DMS53 (cell line): ENCODE results near the gene KRR1.

Experiments used
- DNase-seq: peaks from one replicate; lab custom pipeline; 2025; lab: John Stamatoyannopoulos, UW

Gene KRR1

DNA sequence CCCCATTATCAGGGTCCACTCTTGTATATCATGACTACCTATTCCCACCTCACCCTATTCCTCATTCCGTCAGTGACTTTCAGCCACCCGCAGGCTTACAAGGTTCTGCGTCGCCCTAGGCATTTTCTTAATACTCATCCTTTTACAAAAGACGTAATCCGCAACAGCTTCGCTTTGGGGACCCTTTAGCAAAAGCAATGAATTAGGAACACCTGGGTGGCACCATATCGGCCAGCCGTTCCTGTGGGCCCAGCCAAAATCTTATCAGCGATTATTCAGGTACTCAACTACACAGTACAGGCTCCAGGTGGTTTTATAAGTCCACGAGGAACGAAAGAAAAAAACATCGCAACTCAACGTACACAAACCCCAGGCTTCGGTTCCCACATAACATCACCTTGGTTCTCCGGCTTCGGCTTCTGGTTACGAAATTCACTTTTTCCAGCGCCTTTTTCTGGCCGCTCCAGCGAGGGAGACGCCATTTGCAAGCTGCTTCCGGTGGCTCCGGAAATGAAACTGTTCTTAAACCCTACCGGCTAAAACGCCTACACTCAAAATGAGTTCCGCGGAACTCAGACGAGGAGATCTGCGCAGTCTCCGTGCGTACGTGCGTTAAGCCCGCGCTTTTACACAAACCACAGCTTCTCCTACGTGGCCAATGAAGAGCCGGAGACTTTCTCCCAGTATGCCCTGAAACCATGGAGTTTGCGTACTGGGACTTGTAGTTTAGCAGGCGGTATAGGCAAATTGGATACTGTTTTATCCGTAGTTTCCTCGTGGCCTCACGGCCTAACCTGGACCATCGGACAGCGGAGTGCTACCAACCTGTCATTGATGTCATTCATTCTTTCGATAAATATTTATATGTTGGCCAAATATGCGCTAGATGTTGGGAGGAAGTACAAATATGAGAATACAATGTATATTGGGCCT is at the start of gene KRR1:
TSS of gene KRR1 (minus strand) at position 494 of the 933 bp plus-strand sequence. CDS start at position 482, 12 bp downstream.
- peak; percentile 100 for DNase-seq

DNA sequence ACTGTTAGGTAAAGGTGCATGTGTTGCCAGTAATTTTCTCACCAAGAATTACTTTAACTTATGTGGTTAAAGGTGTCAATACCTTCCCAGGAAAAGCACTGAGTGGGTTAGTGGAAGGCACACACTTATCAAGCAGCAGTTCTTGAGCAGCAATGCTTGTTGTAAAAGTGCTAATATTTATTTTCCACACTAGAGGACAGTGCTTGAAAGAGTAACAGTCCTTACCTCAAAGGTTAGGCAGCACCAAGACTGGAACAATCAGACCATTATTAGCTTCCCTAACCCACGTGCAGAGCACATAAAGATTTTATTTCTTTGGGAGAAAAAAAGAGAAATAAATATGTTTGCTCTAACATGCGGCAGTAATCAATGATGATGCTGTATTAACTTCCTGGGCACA is 48.8 kb upstream of the KRR1 start:
- DNase-seq = peak; percentile 75

DNA sequence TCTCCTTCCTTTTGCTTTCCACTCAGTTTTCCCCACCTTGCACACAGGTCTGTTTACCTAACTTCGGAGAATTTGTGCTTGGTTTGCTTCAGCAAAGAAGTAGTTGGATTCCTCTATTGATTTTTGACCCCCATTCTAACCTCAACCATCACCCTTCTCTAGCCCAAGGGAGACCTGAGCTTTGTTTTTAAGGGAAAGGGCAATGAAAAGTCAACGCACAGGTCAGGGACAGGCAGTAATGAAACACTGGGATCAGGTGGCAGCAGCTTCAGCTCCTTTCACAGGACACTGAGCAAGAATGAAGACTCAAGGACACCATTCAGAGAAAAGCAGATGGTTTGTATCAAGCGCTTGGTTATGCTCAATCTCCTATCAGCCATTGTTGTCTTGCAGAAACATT is 46.9 kb upstream of the KRR1 start:
- DNase-seq = no peak

DNA sequence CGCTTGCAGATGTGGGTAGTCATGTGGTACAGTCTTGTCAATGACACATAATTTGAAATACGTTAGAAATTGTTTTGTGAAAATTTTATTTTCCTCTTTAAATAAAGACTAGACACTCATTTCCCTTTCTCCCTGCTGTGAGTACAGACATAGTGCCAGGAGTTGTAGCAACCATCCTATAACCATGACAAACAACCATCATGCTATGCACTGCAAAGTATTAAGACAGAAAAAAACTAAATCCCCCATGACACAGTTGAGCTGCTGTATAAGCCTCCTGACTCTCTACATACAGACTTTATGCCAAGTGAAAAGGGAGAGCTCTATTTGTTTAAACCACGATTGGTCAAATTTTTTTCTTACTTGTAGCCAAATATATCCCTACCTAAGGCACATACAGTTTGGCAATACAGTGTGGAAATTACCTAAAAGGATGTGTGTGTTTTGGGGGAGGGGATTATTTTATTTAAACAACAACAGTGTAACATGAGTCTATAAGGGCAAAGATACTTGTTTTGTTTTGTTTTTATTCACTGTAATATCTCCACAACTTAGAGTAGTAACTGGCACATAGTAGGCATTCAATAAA is 45.0 kb upstream of the KRR1 start:
- DNase-seq = peak; percentile 56

DNA sequence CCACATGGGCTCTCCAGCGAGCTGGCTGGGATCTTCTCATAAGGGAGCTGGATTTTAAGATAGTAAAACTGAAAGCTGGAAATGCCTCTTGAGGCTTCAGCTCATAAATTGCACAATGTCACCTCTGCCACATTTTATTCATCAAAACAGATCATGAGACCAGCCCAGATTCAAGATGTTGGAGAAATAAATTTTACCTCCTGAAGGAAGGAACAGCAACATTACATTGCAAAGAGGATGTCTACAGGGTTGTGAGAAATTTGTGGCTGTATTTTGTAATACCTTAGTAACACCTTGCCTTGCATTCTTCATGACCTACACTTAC is 43.1 kb upstream of the KRR1 start:
- DNase-seq = no peak

DNA sequence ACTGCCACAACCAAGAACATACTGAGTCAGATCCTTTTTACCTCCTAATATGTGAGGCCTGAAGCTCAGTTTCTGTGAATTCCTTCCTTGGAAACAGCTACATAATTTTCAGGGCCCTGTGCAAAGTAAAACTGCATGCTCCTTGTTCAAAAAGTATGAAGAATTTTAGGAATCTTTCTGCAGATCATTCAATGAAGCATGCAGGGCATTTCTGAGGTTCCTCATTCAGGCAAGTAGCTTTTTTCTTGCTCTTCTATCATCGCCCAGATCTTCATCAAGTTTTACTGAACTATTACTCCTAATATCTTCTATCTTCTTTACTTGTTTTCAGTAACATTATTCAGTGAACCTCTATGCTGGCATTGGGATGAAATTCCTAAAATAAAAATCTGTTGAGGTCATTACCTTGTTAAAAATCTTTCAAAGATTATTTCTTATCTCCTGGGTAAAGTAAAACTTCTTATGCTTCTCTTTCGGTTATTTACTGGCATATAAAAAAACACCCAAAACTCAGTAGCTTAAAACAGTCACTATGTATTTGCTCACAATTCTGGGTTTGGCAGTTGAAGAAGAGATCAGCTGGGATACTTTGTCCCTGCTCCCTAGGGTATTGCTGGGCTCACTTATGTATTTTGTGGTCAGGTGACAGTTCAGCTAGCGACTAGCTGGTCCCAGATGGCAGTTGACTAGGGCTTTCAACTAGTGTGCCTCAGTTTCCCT is 42.6 kb upstream of the KRR1 start:
- DNase-seq = no peak

DNA sequence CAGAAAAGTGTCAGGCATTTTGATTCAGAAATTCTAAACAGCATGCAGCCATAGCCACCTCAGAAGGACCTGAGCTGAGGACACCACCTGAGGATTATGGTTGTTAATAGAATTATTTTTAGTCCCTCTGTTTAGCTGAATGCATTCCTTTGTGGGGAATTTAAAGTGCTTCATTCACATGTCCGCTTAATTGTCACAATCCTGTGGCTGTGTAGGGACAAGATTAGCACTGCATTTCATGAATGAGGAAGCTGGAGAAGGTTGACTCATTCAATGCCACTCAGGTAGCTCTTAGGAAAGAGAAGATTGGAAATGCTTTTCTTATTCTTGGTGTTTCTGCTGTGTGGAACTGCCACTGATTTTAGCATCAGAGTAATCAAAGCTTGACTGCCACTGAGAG is 42.0 kb upstream of the KRR1 start:
- peak; percentile 33 for DNase-seq

DNA sequence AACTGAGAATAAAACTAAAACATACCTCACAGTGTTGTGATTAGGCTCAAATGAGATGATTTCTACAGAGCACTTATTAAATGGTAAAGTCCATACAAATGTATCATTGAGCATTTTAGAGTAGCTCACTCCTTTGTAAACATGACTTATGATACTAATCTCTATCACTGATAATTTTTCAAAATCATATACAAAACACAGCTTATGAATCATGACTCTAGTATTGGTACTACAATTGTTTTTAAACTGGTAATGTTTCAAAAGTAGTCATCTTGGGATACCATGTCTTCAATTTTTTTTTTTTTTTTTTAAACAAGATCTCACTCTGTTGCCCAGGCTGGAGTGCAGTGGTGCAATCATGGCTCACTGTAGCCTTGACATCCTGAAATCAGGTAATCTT is 40.1 kb upstream of the KRR1 start:
- DNase-seq = no peak

DNA sequence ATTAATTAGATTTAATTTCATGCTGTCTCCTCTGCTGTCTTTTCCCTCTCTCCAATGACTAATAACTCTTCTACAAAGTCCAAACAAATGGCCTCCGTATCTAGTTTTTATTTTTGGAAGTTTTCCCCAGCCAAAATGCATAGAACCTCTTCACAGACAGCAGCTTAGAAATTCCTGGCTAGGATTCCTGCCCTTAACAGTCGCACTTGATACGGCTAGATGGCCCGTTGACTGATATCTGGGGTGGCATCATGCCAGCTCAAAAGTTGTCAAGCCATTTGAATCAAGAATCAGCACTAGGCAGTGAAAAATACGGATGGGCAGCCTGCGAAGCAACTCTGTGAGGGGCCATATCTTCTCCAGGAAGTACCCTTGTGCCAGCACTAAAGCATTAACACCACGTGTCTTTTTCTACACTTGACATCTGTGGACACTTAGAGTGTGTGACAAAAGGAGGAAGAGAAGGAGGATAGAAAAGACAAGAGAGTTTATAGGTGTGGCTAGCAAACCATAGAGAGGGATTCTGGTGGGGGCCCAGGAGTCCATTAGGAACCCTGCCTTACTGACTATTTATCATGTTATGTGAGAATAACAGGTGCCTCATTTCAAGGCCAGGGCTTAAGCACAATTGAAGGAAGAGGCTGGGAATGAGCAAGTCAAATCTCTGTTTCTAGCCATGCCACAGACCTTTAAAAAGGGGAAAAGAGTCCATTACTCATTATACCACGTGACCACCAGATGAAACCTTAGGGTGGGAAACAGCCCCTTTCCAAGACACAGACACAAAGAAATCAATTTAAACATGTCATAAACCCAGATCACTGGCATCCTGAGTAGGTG is 39.2 kb upstream of the KRR1 start:
- peak; percentile 12 for DNase-seq

DNA sequence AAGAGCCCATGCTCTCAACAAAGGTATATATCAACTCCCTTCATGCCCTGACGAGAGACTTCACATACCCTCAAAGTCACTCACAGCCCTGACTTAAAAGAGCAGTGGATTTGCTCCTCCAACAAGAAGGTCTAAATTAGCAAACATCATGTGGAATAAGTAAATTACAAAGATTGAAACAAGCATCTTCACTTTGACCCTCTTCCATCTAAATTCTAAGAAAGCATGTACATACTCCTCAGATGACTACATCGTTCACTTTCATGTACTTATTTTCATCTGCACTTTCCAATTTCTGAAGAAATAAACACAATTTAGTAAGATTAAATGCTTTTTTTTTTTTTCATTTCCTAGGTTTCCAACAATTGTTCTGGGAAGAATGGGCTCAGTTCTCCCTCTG is 38.6 kb upstream of the KRR1 start:
- no peak for DNase-seq

DNA sequence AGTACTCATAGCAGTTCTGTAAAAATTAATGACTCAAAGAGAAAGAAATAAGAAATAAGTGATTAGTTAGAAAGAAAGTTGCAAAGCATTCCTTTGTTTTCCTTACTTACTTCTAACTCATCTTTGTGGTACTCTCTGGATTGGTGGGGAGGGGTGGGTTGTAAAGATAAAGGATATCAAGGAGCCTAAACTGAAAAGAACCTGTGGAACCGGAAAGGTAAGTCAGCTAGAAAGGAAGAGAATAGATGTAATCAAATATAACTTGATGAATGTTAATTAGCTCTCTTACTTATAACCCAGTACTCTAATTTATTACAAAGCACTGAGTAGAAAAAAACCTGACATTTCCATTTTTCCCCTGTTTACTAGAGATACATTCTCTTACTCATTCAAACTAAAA is 37.5 kb upstream of the KRR1 start:
- DNase-seq = peak; percentile 43

DNA sequence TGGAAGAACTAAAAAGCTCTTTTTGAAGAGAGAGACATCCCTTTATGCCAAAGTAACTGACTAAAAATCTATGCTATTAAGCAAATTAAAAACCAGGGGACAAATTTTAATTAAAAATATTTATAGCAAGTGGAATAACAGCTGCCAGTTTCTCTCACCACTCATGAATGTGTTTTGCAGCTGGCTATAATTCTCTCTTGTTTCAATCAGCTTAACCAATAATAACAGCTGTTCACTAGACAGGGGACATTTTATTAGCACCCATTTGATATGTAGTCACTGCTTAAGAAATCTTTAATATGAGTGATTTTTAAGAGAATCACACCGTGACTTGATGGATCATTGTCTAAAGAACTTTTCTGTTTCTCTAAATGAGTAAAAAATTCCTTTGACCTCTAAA is 34.2 kb upstream of the KRR1 start:
- no peak for DNase-seq

DNA sequence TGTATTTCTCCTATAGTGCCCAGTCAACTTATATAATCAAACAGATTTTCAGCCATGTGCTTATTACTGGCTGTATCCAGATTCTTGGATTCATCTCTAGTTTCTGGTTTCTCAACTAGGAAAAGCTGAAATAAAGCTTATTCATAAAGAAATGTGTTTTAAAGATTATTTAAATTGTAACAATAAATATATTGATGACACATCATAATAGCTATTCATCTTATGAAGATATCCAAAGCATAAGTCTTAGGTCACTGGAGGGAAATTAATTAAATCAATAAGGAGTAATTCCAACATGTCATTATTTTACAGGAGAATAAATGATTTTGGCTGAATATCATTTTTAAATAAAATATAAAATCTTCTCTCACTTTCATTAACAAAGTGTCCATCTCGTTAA is 32.1 kb upstream of the KRR1 start:
- no peak for DNase-seq

DNA sequence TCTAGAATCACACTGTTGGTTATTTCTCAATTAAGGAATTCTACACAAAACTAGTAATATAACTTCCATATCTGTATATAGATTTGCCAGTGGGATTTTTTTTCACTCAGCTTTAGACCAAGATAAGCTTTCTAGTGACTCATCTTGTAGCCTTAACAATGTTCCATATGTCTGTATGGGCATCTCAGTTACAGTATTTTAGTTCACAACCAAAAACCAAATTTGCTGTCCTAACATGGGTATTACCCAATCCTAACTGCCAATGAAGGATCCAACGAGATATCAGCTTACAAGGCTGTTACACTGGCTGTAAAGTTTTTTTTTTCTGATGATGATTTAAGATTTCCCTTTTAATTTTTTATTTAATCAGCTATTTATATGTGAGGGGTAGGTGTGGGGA is 31.5 kb upstream of the KRR1 start:
- no peak for DNase-seq

DNA sequence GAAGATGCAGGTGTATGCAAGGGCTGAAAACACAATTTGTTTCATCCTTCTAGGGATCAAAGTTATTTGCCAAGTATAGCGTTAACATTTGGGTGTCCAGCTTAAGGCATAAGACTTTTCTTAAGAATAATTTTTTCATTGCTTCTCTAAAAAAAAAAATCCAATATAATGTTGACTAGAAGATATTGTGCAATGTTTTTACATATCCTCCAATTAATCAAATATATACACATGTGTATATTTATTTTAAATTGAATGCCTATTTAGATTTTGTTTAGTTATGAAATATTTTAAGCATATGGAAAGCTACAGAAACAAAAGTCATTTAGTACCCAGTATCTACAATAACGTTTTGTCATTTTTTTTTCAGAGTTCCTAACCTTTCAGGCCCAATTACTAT is 28.5 kb upstream of the KRR1 start:
- DNase-seq = no peak

DNA sequence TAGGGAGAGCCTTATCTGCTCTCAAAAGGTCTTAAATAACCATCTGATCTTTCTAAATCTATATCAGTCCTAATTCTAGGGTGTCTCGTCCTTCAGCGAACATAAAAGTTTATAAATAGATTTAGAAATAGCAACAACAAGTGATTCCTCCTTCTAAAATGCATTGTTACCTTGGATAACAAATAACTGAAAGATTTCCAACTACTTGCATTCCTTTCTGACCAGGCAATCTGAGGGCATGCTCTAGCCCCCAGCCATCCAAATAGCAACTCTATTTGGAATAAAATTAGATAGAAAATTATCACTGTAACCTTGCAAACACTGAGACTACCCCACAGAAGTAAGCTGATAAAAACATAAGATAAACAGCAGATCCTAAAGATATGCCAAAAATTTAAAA is 21.8 kb upstream of the KRR1 start:
- no peak for DNase-seq

DNA sequence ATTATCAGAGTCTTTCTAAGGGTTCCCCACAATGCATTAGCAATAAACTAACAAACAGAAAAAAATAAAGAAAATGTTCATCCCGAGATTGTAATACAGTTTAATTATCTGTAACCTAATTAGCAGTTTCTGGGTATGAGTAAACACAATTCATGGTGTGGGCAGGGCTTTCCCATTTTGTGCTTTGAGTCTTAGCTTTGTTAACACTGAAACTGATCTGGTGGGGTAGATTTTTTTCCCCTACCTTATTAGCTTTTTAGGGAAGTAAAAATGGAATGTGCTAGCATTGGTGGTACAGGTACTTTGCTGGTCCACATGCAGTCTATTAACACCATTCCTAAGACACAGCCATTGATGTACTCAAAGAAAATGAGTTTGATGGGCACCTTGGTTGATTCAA is 18.4 kb upstream of the KRR1 start:
- DNase-seq = no peak

DNA sequence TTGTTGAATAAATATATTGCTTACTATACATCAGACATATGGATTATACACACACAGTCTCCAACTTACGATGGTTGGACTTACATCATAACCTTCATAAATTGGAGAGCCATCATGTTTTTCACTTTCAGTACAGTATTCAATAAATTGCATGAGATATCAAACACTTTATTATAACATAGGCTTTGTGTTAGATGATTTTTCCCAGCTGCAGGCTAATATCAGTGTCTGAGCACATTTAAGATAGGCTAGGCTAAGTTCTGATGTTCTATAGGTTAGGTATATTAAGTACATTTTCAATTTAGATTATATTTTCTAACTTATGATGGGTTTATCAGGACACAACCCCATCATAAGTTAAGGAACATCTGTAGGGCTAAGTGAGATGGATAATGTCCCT is 17.9 kb upstream of the KRR1 start:
- DNase-seq = no peak

DNA sequence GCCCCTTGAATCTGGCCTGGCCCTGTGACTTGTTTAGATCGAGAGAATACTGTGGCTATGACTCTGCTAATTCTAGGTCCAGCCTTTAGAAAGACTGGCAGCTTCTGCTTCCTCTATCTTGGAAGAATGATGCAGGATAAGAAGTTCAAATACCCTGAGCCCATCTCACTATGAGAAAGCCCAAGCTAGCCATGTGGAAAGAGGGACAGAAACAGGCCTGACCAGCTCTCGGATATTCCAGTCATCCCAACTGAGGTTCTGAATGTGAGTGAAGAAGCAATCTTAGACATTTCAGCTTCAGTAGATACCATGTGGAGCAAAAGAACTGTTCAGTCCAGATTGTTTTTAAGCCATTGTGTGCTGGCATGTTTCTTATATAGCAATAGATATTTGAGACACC is 17.3 kb upstream of the KRR1 start:
- no peak for DNase-seq

DNA sequence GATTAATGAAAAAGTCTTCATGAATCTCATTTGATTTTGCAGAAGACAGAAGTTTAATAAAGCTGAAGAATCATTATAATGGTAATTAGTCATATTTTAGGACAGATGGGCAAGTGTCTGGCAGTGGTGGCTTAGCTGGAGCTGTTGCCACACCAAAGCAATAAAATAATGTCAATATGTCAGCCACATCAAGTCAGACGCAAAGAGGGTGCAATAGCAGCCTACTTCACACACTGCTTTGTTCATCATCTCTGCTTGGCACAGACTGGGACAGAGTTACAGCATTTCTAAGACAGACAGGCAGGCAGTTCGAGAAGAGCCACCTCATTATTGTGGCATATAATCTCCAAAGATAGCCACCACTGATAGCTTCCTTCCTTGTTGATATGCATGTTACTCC is 16.9 kb upstream of the KRR1 start:
- DNase-seq = no peak

DNA sequence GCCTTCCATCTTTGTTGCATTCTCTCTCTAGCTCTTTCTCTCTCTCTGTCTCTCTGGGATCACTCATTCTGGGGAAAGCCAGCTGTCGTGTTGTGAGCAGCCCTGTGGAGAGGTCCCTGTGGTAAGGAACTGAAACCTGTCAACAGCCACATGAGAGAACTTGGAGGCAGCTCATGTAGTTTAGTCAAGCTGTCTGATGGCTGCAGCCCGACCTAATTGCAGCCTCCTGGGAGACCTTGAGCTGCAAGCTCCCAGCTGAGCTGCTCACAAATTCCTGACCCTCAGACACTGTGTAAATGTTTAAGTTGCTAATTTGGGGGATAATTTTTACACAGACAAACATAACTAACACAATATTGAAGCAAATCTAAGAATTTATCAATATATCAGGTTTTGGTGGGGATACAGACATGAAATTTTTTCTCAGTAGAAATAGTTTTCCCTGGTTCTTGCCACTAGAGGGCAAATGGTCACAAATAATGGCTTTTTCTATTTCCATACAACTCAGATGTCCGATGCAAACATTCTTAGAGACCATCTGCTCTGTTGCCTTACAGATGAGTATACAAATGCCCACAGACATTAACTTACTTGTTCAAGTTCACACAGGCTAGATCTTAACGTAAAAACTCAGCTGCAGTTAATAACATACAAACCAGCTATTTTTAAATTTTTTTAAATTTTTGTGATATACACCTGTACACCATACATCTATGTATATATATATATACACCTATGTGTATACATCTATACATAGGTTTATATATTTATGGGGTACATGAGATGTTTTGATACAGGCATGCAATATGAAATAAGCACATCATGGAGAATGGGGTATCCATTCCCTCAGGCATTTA is 15.5 kb upstream of the KRR1 start:
- DNase-seq = peak; percentile 84
